Activated B cell treated with CpG ODN at 0.5 μM for 24 hours (primary cell): ENCODE results near the gene LPCAT2. TPM values are rescaled to one million over a fixed set of nuclear protein-coding genes. Genes with fewer than 3 reads are reported as not detected.

ENCODE experiments used
- ATAC-seq: fragments of 200-7000 bp; cut with Tn5 transposase; one replicate; pipeline ENCODE4 v1.10.0; 2021; ENCODE audit warnings: low read depth, mild to moderate bottlenecking, moderate library complexity
- CTCF ChIA-PET: fragments of 350-600 bp; sonication (Branson Sonifier 250); formaldehyde crosslinking; loops from one replicate; lab custom pipeline; 2021; ENCODE audit warnings: antibody characterized with exemption; lab: Charles Lee
- POLR2A ChIA-PET: fragments of 350-600 bp; sonication (Branson Sonifier 250); formaldehyde crosslinking; loops from one replicate; lab custom pipeline; 2021; ENCODE audit warnings: antibody characterized with exemption; lab: Charles Lee
- DNase-seq: peaks from one replicate; pipeline ENCODE4 v3.0.0; 2022
- H3K27ac Mint-ChIP-seq: one replicate; pipeline ENCODE4 v1.8.0; 2020; ENCODE audit warnings: mixed read lengths
- H3K27me3 Mint-ChIP-seq: one replicate; pipeline ENCODE4 v1.8.0; 2021; ENCODE audit warnings: mixed read lengths
- H3K36me3 Mint-ChIP-seq: one replicate; pipeline ENCODE4 v1.8.0; 2021; ENCODE audit warnings: low read depth, mixed read lengths
- H3K4me1 Mint-ChIP-seq: one replicate; pipeline ENCODE4 v1.8.0; 2021; ENCODE audit warnings: mixed read lengths
- H3K4me3 Mint-ChIP-seq: one replicate; pipeline ENCODE4 v1.8.0; 2020; ENCODE audit warnings: mild to moderate bottlenecking, mixed read lengths
- H3K9me3 Mint-ChIP-seq: one replicate; pipeline ENCODE4 v1.8.0; 2020; ENCODE audit warnings: mixed read lengths
- intact Hi-C: fragments of 100-400 bp; cut with micrococcal nuclease; formaldehyde crosslinking; loops from one replicate; pipeline ENCODE4 v1.15.1; 2024
- total RNA-seq: library from RNA; stranded (reverse); gene quantifications from 2 replicates; pipeline ENCODE4 v1.2.3, GENCODE V29; 2022
- TF ChIP-seq, protein P1 (sequence below): fragments of 200-600 bp; IDR thresholded peaks from one replicate; pipeline ENCODE4 v1.8.0; 2022; ENCODE audit warnings: antibody characterized with exemption, mild to moderate bottlenecking

The LPCAT2 gene
- total RNA-seq, 1 donor from 2014 or later, result 0.04 TPM

DNA sequence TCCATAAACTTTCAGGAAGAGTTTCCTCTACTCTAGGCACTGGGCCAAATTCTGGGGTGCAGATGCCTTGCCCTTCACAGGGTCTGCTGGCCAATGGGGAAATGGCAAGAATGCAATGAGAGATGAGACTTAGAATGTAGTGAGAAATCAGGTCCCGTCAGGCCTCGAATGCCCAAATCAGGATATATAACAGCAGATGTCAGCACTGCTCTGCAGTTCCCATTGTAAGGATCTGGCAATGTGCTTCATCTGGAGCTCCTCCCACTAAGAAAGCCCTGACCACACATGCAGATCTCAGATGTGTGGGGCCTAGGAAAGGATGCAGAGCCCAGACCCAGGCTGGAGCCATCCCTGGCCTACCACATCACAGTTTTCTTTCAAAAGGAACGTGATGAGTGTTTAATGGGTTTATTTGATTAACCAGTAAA is 13.9 kb upstream of the LPCAT2 start:
- ATAC-seq (no peak), DNase-seq (no peak)
- no peaks in the 10 kb centered on the region for H3K9me3 Mint-ChIP-seq
- H3K4me1 Mint-ChIP-seq, result no peaks in the 10 kb centered on the region
- no peak overlapping the region for H3K4me3 Mint-ChIP-seq
- TF ChIP-seq, protein P1, sequence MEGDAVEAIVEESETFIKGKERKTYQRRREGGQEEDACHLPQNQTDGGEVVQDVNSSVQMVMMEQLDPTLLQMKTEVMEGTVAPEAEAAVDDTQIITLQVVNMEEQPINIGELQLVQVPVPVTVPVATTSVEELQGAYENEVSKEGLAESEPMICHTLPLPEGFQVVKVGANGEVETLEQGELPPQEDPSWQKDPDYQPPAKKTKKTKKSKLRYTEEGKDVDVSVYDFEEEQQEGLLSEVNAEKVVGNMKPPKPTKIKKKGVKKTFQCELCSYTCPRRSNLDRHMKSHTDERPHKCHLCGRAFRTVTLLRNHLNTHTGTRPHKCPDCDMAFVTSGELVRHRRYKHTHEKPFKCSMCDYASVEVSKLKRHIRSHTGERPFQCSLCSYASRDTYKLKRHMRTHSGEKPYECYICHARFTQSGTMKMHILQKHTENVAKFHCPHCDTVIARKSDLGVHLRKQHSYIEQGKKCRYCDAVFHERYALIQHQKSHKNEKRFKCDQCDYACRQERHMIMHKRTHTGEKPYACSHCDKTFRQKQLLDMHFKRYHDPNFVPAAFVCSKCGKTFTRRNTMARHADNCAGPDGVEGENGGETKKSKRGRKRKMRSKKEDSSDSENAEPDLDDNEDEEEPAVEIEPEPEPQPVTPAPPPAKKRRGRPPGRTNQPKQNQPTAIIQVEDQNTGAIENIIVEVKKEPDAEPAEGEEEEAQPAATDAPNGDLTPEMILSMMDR, result no peak
- no peaks in the 10 kb centered on the region for H3K36me3 Mint-ChIP-seq
- POLR2A ChIA-PET, result no interaction called here
- no peak overlapping the region for H3K27ac Mint-ChIP-seq
- intact Hi-C loops, result no loop called here
- peaks cover 11% of the 10 kb centered on the region for H3K27me3 Mint-ChIP-seq
- CTCF ChIA-PET, result no interaction called here

DNA sequence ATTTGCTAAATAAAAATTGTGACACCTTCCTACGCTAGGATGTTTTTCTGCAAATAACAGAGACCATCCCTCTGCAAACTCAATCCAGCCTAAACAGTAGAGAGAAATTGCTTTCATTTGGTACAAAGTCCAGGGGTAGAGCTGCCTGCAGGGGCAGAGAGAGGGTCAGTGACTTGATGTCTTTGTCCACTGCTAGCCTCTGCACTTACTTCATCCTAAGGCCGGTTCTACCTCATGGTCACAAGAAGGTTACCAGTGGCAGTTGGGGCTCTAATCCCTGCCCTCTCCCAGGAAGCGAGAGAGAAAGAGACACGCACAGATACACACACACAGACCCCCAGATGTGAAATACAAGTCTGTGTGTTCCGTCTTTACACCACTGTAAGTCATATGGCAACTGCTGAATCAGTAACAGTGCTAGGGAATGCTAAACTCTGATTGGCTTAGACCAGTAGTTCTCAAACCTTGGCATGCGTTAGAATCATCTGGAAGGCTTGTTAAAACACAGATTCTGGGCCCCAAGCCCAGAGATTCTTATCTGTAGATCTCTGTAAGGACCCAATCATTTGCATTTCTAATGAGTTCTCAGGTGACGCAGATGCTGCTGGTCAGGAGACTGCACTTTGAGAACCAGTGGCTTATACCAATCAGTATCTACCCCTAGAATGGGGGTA is 13.1 kb upstream of the LPCAT2 start:
- H3K27me3 Mint-ChIP-seq, result peaks cover 11% of the 10 kb centered on the region
- H3K4me3 Mint-ChIP-seq, result no peak overlapping the region
- DNase-seq (no peak), ATAC-seq (no peak)
- TF ChIP-seq, protein P1, result no peak
- no peak overlapping the region for H3K27ac Mint-ChIP-seq
- POLR2A ChIA-PET, result no interaction called here
- no peaks in the 10 kb centered on the region for H3K4me1 Mint-ChIP-seq
- no peaks in the 10 kb centered on the region for H3K36me3 Mint-ChIP-seq
- H3K9me3 Mint-ChIP-seq, result no peaks in the 10 kb centered on the region
- intact Hi-C loops, result no loop called here
- CTCF ChIA-PET, result no interaction called here

DNA sequence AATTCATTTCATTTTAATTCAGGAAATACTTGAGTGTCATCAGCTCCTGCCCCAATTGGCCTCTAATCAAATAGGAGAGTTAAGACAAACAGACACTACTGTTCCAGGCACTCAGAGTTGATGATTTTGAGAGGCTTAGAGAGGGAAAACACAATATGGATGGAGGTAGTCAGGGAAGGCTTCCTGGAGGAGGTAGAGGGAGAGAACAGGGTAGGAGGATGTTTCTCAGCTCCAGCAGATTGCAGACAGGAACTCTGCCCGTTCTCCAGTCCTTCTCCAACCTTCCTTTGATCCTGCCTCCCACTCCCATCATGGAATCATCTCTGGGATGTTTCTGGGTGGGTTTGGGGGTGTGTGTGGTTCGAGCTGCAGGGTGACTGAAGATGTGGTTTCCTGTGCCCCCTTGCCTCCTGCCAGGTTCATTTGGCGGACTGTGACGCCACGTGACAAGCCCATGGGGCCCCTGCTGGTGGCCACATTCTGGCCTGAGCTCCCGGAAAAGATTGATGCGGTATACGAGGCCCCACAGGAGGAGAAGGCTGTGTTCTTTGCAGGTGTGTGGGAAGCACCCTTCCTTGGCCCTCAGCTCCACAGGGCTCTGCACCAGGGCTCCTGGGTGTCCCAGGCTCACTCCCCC is 12.2 kb upstream of the LPCAT2 start:
- no peak overlapping the region for H3K27ac Mint-ChIP-seq

DNA sequence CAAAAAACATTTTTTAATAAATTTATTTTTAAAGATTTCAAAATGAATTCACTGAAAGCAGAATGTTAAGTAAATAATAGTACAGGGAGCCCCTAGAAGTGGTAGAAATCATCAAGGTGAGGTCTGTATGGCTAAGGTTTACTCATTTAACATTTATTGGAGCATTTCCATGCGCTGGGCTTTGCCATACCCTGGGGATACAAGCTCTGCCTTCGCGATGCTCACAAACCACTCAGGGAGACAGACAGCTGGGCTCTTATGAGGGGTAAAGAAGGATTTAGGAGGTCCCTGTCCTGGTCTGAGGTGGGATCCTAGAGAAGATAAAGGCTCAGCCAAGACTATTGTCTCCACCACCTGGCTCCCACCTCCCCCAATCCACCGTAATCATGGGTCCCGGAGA is 11.3 kb upstream of the LPCAT2 start:
- Mint-ChIP-seq H3K27me3 (peaks cover 13% of the 10 kb centered on the region), H3K36me3 (no peaks in the 10 kb centered on the region), H3K4me1 (no peaks in the 10 kb centered on the region), H3K4me3 (no peak overlapping the region), H3K27ac (no peak overlapping the region), H3K9me3 (no peaks in the 10 kb centered on the region)
- ATAC-seq, result no peak
- DNase-seq, result no peak
- intact Hi-C loops, result no loop called here
- CTCF ChIA-PET, result no interaction called here
- TF ChIP-seq, protein P1, result no peak
- POLR2A ChIA-PET, result no interaction called here

More for the DNA sequence above, 12.2 kb upstream of the LPCAT2 start:
- H3K36me3 Mint-ChIP-seq, result no peaks in the 10 kb centered on the region
- H3K9me3 Mint-ChIP-seq, result no peaks in the 10 kb centered on the region
- no peak for DNase-seq
- TF ChIP-seq, protein P1, result no peak
- ChIA-PET CTCF (no interaction called here), POLR2A (no interaction called here)
- no peak for ATAC-seq
- intact Hi-C loops, result no loop called here
- H3K4me1 Mint-ChIP-seq, result no peaks in the 10 kb centered on the region
- peaks cover 13% of the 10 kb centered on the region for H3K27me3 Mint-ChIP-seq
- H3K4me3 Mint-ChIP-seq, result no peak overlapping the region

DNA sequence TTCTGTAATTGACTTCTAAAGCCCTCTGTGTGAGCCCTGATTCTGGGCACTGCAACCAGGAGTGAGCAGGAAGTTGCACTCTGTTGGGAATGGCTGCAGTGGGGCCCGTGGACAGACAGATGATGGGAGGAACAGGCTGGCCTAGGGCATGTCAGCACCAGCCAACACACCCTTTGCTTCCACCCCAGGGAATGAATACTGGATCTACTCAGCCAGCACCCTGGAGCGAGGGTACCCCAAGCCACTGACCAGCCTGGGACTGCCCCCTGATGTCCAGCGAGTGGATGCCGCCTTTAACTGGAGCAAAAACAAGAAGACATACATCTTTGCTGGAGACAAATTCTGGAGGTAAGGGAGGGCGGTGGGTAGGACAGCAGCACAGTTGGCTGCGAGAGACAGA is 10.8 kb upstream of the LPCAT2 start:
- Mint-ChIP-seq H3K4me3 (no peak overlapping the region), H3K9me3 (no peaks in the 10 kb centered on the region), H3K27ac (no peak overlapping the region), H3K36me3 (no peaks in the 10 kb centered on the region), H3K4me1 (no peaks in the 10 kb centered on the region), H3K27me3 (peaks cover 13% of the 10 kb centered on the region)
- POLR2A ChIA-PET, result no interaction called here
- DNase-seq (no peak), ATAC-seq (no peak)
- TF ChIP-seq, protein P1, result no peak
- intact Hi-C loops, result no loop called here
- CTCF ChIA-PET, result no interaction called here
